Brain microvascular endothelial cell (primary cell): ENCODE measurements around the gene ZNF780A.

ENCODE experiments used
- DNase-seq: peaks from one replicate; pipeline ENCODE4 v3.0.0-alpha.2; 2020
- H3K27ac ChIP-seq: fragments of 250-450 bp; sonication (Bioruptor Pico); 2 replicates; pipeline ENCODE4 v1.5.1; 2020; ENCODE audit warnings: mild to moderate bottlenecking, moderate library complexity
- H3K27me3 ChIP-seq: fragments of 250-450 bp; sonication (Bioruptor Pico); replicated peaks from 2 replicates; pipeline ENCODE4 v1.5.1; 2020; ENCODE audit warnings: mild to moderate bottlenecking
- H3K36me3 ChIP-seq: fragments of 250-450 bp; sonication (Bioruptor Pico); replicated peaks from 2 replicates; pipeline ENCODE4 v1.5.1; 2020; ENCODE audit warnings: mild to moderate bottlenecking
- H3K4me3 ChIP-seq: 2 replicates; pipeline ENCODE4 v1.5.1; 2011; ENCODE audit warnings: low read depth, mild to moderate bottlenecking, control low read depth, low read length, moderate library complexity
- in situ Hi-C: cut with HindIII; loops from 2 replicates; pipeline ENCODE4 v1.10.0; 2017; ENCODE audit warnings: low sequenced_read_pairs, low pct_ligation_motif_present
- TF ChIP-seq, protein P1 (sequence below): IDR thresholded peaks from 2 replicates; pipeline ENCODE4 v1.5.1; 2011; ENCODE audit warnings: low read depth, mild to moderate bottlenecking, moderate library complexity, low read length, control low read depth, inconsistent platforms; ENCODE audit errors: missing control alignments

ZNF780A gene

DNA sequence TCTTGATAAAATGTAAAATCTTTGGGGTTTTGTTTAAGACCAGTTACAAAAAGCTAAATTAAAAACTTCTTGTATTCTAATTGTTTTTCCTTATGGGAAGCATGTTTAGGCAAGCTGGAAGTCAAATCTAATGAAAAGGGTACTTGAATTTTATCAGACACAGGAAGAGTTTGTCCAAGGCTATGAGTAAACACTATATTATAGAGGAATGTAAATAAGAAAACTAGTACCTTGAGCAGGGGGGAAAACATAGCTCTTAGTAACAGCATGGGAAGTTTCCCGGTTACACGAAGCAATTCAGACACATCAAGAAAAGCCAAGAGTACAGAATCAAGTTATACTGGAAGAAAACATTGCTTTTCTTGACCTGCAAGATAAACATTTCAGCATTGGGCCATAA is 19.8 kb upstream of the ZNF780A start:
- H3K27me3 ChIP-seq = no peaks in the 10 kb centered on the region
- no peak for DNase-seq
- H3K27ac ChIP-seq = no peak overlapping the region

DNA sequence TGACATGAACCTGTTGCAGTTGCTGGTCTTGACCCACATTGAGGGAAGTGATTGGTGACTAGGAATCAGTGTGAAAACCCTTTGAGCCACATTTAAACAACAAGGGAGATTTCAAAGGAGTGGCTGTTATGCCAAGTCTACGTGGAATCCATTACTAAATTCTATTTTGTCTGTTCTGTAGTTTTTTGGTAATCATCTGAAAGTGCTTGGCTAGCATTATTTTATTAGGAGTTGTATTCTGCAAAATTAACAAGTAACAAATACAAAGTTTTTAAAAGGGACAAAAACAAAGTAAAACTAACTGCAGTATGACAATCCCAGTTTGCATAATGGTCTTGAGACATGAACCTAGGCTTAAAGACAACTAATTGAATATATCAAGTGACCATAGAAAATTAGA is 14.0 kb upstream of the ZNF780A start:
- in situ Hi-C loops = no loop called here
- DNase-seq = no peak
- Histone ChIP-seq H3K4me3 (no peak overlapping the region), H3K27me3 (no peaks in the 10 kb centered on the region), H3K27ac (no peak overlapping the region), H3K36me3 (no peaks in the 10 kb centered on the region)
- TF ChIP-seq, protein P1, sequence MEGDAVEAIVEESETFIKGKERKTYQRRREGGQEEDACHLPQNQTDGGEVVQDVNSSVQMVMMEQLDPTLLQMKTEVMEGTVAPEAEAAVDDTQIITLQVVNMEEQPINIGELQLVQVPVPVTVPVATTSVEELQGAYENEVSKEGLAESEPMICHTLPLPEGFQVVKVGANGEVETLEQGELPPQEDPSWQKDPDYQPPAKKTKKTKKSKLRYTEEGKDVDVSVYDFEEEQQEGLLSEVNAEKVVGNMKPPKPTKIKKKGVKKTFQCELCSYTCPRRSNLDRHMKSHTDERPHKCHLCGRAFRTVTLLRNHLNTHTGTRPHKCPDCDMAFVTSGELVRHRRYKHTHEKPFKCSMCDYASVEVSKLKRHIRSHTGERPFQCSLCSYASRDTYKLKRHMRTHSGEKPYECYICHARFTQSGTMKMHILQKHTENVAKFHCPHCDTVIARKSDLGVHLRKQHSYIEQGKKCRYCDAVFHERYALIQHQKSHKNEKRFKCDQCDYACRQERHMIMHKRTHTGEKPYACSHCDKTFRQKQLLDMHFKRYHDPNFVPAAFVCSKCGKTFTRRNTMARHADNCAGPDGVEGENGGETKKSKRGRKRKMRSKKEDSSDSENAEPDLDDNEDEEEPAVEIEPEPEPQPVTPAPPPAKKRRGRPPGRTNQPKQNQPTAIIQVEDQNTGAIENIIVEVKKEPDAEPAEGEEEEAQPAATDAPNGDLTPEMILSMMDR = no peak

More for the DNA sequence above, 19.8 kb upstream of the ZNF780A start:
- TF ChIP-seq, protein P1 = no peak
- Histone ChIP-seq H3K4me3 (no peak overlapping the region), H3K36me3 (no peaks in the 10 kb centered on the region)
- in situ Hi-C loops = no loop called here

DNA sequence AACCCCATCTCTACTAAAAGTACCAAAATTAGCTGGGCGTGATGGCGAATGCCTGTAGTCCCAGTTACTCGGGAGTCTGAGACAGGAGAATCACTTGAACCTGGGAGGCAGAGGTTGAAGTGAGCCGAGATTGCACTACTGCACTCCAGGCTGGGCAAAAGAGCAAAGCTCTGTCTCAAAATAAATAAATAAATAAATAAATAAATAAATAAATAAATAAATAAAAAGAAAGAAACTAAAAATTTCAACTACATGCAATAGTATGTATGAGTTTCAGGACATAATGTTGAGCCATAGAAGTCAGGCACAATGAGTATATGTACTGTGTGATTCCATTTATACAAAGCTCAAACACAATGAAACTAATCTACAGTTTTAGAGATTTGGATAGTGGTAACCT is 12.9 kb upstream of the ZNF780A start:
- no peak for DNase-seq
- in situ Hi-C loops = no loop called here
- TF ChIP-seq, protein P1 = no peak
- no peak overlapping the region for H3K27ac ChIP-seq
- H3K27me3 ChIP-seq = no peaks in the 10 kb centered on the region
- H3K4me3 ChIP-seq = no peak overlapping the region
- H3K36me3 ChIP-seq = no peaks in the 10 kb centered on the region

DNA sequence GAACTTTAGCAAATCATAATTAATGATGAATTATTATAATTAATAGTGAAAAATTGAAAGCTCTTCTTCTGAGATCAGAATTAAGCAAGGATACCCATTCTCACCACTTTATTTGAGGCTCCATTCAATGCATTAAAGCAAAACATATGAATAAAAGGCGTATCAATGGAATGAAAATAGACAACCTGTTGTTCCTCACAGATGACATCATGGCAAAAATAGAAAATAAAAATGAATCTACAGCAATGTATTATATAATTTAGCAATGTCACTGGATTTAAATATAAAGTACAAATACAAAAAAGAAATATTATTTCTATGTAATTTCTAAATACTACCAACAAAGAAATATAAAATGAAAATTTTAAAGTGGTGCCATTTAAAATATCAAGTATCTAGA is 11.1 kb upstream of the ZNF780A start:
- Histone ChIP-seq H3K27me3 (no peaks in the 10 kb centered on the region), H3K36me3 (no peaks in the 10 kb centered on the region), H3K4me3 (no peak overlapping the region), H3K27ac (no peak overlapping the region)
- TF ChIP-seq, protein P1 = no peak
- no peak for DNase-seq
- in situ Hi-C loops = no loop called here

DNA sequence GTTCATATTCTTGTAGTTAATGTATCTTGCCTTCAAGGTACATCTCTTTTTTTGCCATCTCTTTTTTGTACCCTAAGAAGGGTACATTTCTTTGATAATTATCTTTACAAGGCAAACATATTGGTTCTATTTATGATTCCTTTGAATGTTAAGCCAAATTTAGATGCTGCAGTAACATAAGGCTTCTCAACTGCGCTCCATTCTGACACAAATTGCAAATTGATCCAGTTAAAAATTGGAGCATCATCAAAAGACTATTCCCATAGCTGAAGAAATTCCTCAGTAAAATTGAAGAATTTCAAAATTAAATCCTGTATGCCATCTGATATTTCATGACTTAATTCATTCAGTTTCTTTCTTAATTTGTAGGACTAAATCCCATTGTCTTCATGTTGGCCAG is 2.7 kb upstream of the ZNF780A start:
- TF ChIP-seq, protein P1 = no peak
- in situ Hi-C loops = no loop called here
- no peak for DNase-seq
- Histone ChIP-seq H3K27me3 (no peaks in the 10 kb centered on the region), H3K4me3 (no peak overlapping the region), H3K36me3 (no peaks in the 10 kb centered on the region), H3K27ac (no peak overlapping the region)
